ENCODE results near the gene ALOX5. TPM values are rescaled to one million over a fixed set of nuclear protein-coding genes. Genes with fewer than 3 reads are reported as not detected.

Gene ALOX5
- polyA plus RNA-seq, 1 of the 3 experiments (the other 2 are of a cell fraction): not detected

DNA sequence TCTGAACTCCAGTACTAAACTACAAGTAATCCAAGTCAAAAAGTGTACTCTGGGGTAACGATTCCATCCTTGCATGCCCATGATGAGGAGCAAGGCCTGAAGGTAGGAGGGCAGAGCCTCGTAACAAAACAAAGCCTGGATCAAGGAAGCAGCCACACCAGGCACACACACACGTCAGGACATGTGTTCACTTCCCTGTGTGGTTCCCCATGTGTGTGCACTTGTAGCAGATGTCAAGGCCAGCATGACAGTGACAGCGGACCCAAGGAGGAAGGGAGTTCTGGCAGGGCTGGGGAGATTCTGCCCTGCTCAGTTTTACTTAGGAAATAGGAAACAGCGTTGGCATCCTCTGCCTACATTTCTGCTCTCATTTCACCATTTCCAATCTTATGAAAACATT, 92.8 kb downstream of the ALOX5 start:
- H3K36me3 ChIP-seq (replicated peaks in 1 of 2; ENCODE audit: control insufficient read depth in 1 of 2, insufficient read depth in 2 of 2, low read length in 1 of 2): peaks cover 0 to 2% of the 10 kb centered on the region in 2 experiments
- no peak overlapping the region for H2AFZ ChIP-seq (ENCODE audit: low read depth)
- POLR2A ChIA-PET: no interaction called here
- no peak overlapping the region for H3K4me2 ChIP-seq
- no peak for DNase-seq
- H4K20me1 ChIP-seq (ENCODE audit: insufficient read depth): no peaks in the 10 kb centered on the region
- H3K27me3 ChIP-seq (ENCODE audit: insufficient read depth): no peaks in the 10 kb centered on the region
- no peaks in the 10 kb centered on the region for H3K9me3 ChIP-seq
- no peak overlapping the region for H3K9ac ChIP-seq
- no peaks in the 10 kb centered on the region for H3K79me2 ChIP-seq (ENCODE audit: insufficient read depth)
- no peak overlapping the region for H3K27ac ChIP-seq (ENCODE audit: low read depth in 2 of 2, low read length in 1 of 2)
- no peak overlapping the region for H3K4me3 ChIP-seq (ENCODE audit: low read depth in 2 of 2, low read length in 1 of 2)
- peaks cover 8% of the 10 kb centered on the region in 2 experiments; a peak in 2 of 4 replicates for H3K4me1 ChIP-seq (ENCODE audit: control insufficient read depth in 1 of 2, insufficient read depth in 2 of 2, low read depth in 1 of 2, low read length in 1 of 2)
- CTCF ChIA-PET: no interaction called here
- peaks cover 7% of the 10 kb centered on the region for H3F3A ChIP-seq (replicated peaks; ENCODE audit: insufficient read depth)
- no peaks in the 10 kb centered on the region for H3K9me2 ChIP-seq
- 71% methylated on average over 5 of the region's 5 CpGs for WGBS (ENCODE audit: low lambda C conversion rate)
- TF ChIP-seq FOSL2 (IDR thresholded peaks at IDR 0.05; ENCODE audit: borderline replicate concordance, low read depth): no peak
- TF ChIP-seq RAD21 (IDR thresholded peaks at IDR 0.05; ENCODE audit: low read length): no peak
- no peak for TF ChIP-seq FOXJ3 (CRISPR knock-in tag; IDR thresholded peaks at IDR 0.05)
- TF ChIP-seq POLR2AphosphoS5 (IDR thresholded peaks at IDR 0.05; ENCODE audit: low read depth, low read length): no peak
- no peak for TF ChIP-seq EZH2phosphoT487 (IDR thresholded peaks at IDR 0.05; ENCODE audit: borderline replicate concordance, low read depth)
- TF ChIP-seq TAF1 (IDR thresholded peaks at IDR 0.05; ENCODE audit: borderline replicate concordance, low read depth, low read length): no peak
- TF ChIP-seq TCF12 (IDR thresholded peaks at IDR 0.05): no peak
- TF ChIP-seq, protein P1, sequence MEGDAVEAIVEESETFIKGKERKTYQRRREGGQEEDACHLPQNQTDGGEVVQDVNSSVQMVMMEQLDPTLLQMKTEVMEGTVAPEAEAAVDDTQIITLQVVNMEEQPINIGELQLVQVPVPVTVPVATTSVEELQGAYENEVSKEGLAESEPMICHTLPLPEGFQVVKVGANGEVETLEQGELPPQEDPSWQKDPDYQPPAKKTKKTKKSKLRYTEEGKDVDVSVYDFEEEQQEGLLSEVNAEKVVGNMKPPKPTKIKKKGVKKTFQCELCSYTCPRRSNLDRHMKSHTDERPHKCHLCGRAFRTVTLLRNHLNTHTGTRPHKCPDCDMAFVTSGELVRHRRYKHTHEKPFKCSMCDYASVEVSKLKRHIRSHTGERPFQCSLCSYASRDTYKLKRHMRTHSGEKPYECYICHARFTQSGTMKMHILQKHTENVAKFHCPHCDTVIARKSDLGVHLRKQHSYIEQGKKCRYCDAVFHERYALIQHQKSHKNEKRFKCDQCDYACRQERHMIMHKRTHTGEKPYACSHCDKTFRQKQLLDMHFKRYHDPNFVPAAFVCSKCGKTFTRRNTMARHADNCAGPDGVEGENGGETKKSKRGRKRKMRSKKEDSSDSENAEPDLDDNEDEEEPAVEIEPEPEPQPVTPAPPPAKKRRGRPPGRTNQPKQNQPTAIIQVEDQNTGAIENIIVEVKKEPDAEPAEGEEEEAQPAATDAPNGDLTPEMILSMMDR (IDR thresholded peaks at IDR 0.05): no peak
- TF ChIP-seq RXRA (IDR thresholded peaks at IDR 0.05; ENCODE audit: borderline replicate concordance, low read depth): no peak
- no peak for TF ChIP-seq MEF2A (IDR thresholded peaks at IDR 0.05; ENCODE audit: borderline replicate concordance, low read depth)

DNA sequence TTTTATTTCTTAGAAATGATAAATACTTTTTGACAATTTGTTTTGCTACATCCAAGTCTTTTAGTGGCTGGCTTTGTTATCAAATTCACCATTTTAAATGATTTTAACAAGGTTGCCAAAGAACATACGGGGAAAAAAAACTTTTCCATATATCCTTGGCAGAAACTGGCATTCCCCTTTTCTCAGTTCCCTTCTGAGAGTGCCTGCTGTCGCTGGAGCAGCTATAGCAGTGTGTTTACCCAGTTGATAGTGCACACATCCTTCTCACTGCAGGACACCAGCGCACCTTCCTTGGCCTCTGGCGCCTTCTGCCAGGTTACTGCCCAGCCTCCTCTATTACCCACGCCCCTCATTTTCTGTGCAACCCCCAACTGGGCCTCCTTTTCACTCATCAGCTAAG, 94.1 kb downstream of the ALOX5 start:
- peaks cover 8 to 16% of the 10 kb centered on the region in 2 experiments; a peak in 2 of 4 replicates for H3K4me1 ChIP-seq (ENCODE audit: control insufficient read depth in 1 of 2, insufficient read depth in 2 of 2, low read depth in 1 of 2, low read length in 1 of 2)
- DNase-seq: no peak
- H3K9me3 ChIP-seq: no peaks in the 10 kb centered on the region
- no peaks in the 10 kb centered on the region for H3K79me2 ChIP-seq (ENCODE audit: insufficient read depth)
- no peaks in the 10 kb centered on the region for H3K27me3 ChIP-seq (ENCODE audit: insufficient read depth)
- H3K4me2 ChIP-seq: no peak overlapping the region
- H3K9ac ChIP-seq: no peak overlapping the region
- WGBS (ENCODE audit: low lambda C conversion rate): 81% methylated on average over 5 of the region's 5 CpGs
- H3F3A ChIP-seq (replicated peaks; ENCODE audit: insufficient read depth): peaks cover 7% of the 10 kb centered on the region
- no peaks in the 10 kb centered on the region for H3K9me2 ChIP-seq
- no peak overlapping the region for H2AFZ ChIP-seq (ENCODE audit: low read depth)
- H3K36me3 ChIP-seq (replicated peaks in 1 of 2; ENCODE audit: control insufficient read depth in 1 of 2, insufficient read depth in 2 of 2, low read length in 1 of 2): peaks cover 0 to 2% of the 10 kb centered on the region in 2 experiments
- ChIA-PET POLR2A (no interaction called here), CTCF (interaction anchor here (1.7 kb wide), 1 partner anchor 204 kb away, joined by 6 read pairs; the partner anchor contains the start of gene ZFAND4)
- H3K4me3 ChIP-seq (ENCODE audit: low read depth in 2 of 2, low read length in 1 of 2): no peak overlapping the region
- no peak for TF ChIP-seq ELF1 (IDR thresholded peaks at IDR 0.05)
- no peaks in the 10 kb centered on the region for H4K20me1 ChIP-seq (ENCODE audit: insufficient read depth)
- H3K27ac ChIP-seq (ENCODE audit: low read depth in 2 of 2, low read length in 1 of 2): no peak overlapping the region

Measured in SK-N-SH (cell line).